Body of pancreas (tissue), 4 donors: ENCODE data around the gene FCRL5. TPM values are rescaled to one million over a fixed set of nuclear protein-coding genes. Genes with fewer than 3 reads are reported as not detected.
A peak's percentile ranks its signal among the peaks of the same experiment; 100 is the strongest.
"Not testable (repeated sequence)": the region's sequence is repeated elsewhere in the genome, so short reads cannot be mapped to it uniquely, and the experiment has no call there.

Experiments
- ATAC-seq: fragments of 150-250 bp; one replicate; pipeline ENCODE4 v1.9.1; 2016
- DNase-seq, 4 donors: peaks; one replicate each; pipeline ENCODE4 v3.0.0-alpha.2; 2019
- H3K27ac ChIP-seq, 4 donors: fragments of 200-600 bp; sonication (generic); 1 replicate in 3 of 4; 2 replicates in 1 of 4; pipeline versions ENCODE4 v1.5.1 to v1.6.1; 2016 to 2019; ENCODE audit warnings: mild to moderate bottlenecking in 1 of 4, mixed read lengths in 1 of 4, moderate library complexity in 1 of 4
- H3K27me3 ChIP-seq, 2 donors: fragments of 200-600 bp; sonication (generic); one replicate each; pipeline ENCODE4 v1.6.0; 2016; ENCODE audit warnings: mild to moderate bottlenecking in 1 of 2
- H3K36me3 ChIP-seq, 2 donors: fragments of 200-600 bp; sonication (generic); replicated peaks in 1 of 2; 2 replicates each; pipeline ENCODE4 v1.5.1; 2016; ENCODE audit warnings: low read depth in 2 of 2; ENCODE audit not compliant: insufficient read depth in 1 of 2
- H3K4me1 ChIP-seq: fragments of 200-600 bp; sonication (generic); one replicate; pipeline ENCODE4 v1.6.0; 2016
- H3K4me3 ChIP-seq, 2 donors: fragments of 200-600 bp; sonication (generic); 1 replicate in 1 of 2; 2 replicates in 1 of 2; pipeline ENCODE4 v1.5.1; 2016 to 2019
- H3K9me3 ChIP-seq, 3 donors: fragments of 200-600 bp; sonication (generic); 1 replicate in 2 of 3; 2 replicates in 1 of 3; pipeline ENCODE4 v1.5.1; 2016
- POLR2A ChIP-seq, 3 donors: fragments of 450-650 bp; IDR thresholded peaks; one replicate each; pipeline ENCODE4 v1.6.1; 2016; ENCODE audit warnings: antibody characterized with exemption in 3 of 3, mild to moderate bottlenecking in 2 of 3
- WGBS, 2 donors: methylation state at CpG; one replicate each; pipeline ENCODE4 v1.1.5; 2017; 5-methylcytosine and 5-hydroxymethylcytosine counted together
- intact Hi-C: fragments of 100-400 bp; cut with DNase I; formaldehyde crosslinking; loops from one replicate; pipeline ENCODE4 v1.15.1; 2023
- total RNA-seq, 2 donors: library from RNA; depleted of rRNA; stranded (reverse); fragments of >200 nt; gene quantifications; one replicate each; pipeline ENCODE4 v1.1.0, GENCODE V29; 2016
- TF ChIP-seq, protein P1 (sequence below), 7 experiments: fragments of 450-650 bp in 4 of 7; fragments of 200-600 bp in 3 of 7; sonication (generic) in 3 of 7; IDR thresholded peaks; one replicate each; pipeline ENCODE4 v1.5.1; 2016 to 2019; ENCODE audit warnings: antibody characterized with exemption in 7 of 7

Gene FCRL5
- total RNA-seq, 2 donors from 2014 or later, result 0.33 to 0.52 TPM

DNA sequence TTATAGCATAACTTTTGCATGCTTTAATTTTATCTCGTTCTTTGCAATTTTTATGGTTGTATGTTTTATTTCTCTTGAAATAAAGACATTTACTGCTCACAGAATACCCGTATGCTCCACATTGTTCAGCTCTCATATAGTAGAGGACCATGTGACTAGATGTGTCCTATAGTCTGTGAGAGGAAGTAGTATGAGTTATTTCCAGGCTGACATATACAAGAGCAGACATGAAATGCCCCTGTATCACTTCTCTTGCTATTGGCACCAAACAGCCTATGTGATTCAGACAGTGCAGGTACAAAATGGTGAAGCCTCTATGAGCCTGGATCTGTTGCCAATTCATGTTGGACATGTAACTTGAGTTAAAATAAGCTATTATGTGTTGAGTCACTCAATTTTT lies 5.8 kb upstream of the FCRL5 start:
- no peaks in the 10 kb centered on the region for H3K4me1 ChIP-seq
- H3K4me3 ChIP-seq, result no peak overlapping the region
- H3K27ac ChIP-seq, result no peak overlapping the region
- WGBS, 2 donors, result 33 to 44% methylated on average over 2 of the region's 2 CpGs
- H3K27me3 ChIP-seq, result no peaks in the 10 kb centered on the region
- intact Hi-C loops, result no loop called here
- ATAC-seq (no peak), DNase-seq (no peak)
- H3K36me3 ChIP-seq, result no peaks in the 10 kb centered on the region
- TF ChIP-seq, protein P1, sequence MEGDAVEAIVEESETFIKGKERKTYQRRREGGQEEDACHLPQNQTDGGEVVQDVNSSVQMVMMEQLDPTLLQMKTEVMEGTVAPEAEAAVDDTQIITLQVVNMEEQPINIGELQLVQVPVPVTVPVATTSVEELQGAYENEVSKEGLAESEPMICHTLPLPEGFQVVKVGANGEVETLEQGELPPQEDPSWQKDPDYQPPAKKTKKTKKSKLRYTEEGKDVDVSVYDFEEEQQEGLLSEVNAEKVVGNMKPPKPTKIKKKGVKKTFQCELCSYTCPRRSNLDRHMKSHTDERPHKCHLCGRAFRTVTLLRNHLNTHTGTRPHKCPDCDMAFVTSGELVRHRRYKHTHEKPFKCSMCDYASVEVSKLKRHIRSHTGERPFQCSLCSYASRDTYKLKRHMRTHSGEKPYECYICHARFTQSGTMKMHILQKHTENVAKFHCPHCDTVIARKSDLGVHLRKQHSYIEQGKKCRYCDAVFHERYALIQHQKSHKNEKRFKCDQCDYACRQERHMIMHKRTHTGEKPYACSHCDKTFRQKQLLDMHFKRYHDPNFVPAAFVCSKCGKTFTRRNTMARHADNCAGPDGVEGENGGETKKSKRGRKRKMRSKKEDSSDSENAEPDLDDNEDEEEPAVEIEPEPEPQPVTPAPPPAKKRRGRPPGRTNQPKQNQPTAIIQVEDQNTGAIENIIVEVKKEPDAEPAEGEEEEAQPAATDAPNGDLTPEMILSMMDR (IDR thresholded peaks at IDR 0.05), result no peak
- TF ChIP-seq POLR2A (IDR thresholded peaks at IDR 0.05), result no peak
- no peaks in the 10 kb centered on the region for H3K9me3 ChIP-seq

DNA sequence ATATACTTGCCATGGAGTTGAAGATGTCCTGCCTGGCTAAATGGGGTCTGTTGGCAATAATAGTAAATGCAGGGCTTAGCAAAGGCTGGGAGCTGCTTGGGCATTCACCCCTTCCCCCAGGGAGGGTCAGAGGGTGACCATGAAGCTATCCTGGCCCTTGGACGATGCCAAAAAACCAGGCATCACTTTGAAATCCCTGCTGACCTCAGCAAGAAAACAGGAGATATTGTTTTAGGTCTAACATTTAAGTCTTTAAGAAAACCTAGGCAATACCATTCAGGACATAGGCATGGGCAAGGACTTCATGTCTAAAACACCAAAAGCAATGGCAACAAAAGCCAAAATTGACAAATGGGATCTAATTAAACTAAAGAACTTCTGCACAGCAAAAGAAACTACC lies 4.2 kb downstream of the FCRL5 start:
- DNase-seq, H3K27ac ChIP-seq, H3K27me3 ChIP-seq, H3K9me3 ChIP-seq, H3K36me3 ChIP-seq, H3K4me1 ChIP-seq, ATAC-seq, H3K4me3 ChIP-seq, intact Hi-C loops: not testable (repeated sequence)
- WGBS, 2 donors, result 43 to 71% methylated on average over 1 of the region's 1 CpG

DNA sequence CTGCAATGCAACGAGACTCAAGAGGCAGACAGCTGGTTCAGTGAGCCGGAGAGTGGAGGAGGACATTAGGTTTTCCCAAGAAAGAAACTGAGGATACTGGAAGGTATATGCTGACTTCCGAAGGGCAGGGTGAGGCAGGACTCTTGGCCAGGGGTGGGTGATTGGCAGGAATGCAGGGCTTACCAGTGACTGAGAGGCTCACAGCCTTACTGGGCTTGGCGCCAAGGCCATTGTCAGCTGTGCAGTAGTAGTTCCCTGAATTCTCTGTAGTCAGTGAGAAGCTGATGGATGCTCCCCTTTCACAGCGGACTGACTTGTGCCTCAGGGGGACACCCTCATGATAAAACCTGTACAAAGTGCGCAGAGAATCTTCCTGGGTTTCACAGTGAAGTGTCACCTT lies 9.6 kb downstream of the FCRL5 start:
- intact Hi-C loops, result no loop called here
- DNase-seq (peak in 2 of 4 donors; percentile 32 to 52), ATAC-seq (no peak)
- Histone ChIP-seq H3K27me3 (no peaks in the 10 kb centered on the region), H3K4me1 (no peaks in the 10 kb centered on the region), H3K27ac (no peak overlapping the region), H3K36me3 (no peaks in the 10 kb centered on the region), H3K4me3 (no peak overlapping the region), H3K9me3 (no peaks in the 10 kb centered on the region)
- TF ChIP-seq, protein P1 (IDR thresholded peaks at IDR 0.05), result no peak
- no peak for TF ChIP-seq POLR2A (IDR thresholded peaks at IDR 0.05)
- 60% methylated on average over 6 of the region's 6 CpGs for WGBS, 2 donors

DNA sequence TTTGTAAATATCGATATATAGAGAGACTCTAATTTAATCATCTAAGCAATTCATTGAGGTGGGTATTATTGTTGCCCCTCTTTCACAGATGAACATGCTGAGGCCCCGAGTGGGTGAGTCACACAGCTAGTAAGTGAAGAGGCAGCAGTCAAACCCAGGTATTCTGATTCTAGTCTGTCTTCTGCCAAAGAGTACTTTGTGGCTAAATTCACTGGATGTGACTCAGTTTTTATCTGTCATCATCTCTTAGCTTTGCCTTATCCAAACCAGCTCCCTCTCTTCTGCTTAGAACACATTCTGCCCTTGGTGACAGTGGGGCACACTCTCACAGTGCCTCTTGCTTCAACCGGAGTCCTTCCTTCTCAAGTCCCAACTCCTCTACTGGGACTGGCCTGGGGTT lies 11.5 kb downstream of the FCRL5 start:
- no peaks in the 10 kb centered on the region for H3K4me1 ChIP-seq
- no peak overlapping the region for H3K27ac ChIP-seq
- TF ChIP-seq, protein P1 (IDR thresholded peaks at IDR 0.05), result no peak
- no peak for TF ChIP-seq POLR2A (IDR thresholded peaks at IDR 0.05)
- WGBS, 2 donors, result 60 to 75% methylated on average over 3 of the region's 3 CpGs
- H3K9me3 ChIP-seq, result no peaks in the 10 kb centered on the region
- intact Hi-C loops, result no loop called here
- no peak for ATAC-seq
- H3K36me3 ChIP-seq, result no peaks in the 10 kb centered on the region
- no peaks in the 10 kb centered on the region for H3K27me3 ChIP-seq
- DNase-seq, result no peak
- H3K4me3 ChIP-seq, result no peak overlapping the region

DNA sequence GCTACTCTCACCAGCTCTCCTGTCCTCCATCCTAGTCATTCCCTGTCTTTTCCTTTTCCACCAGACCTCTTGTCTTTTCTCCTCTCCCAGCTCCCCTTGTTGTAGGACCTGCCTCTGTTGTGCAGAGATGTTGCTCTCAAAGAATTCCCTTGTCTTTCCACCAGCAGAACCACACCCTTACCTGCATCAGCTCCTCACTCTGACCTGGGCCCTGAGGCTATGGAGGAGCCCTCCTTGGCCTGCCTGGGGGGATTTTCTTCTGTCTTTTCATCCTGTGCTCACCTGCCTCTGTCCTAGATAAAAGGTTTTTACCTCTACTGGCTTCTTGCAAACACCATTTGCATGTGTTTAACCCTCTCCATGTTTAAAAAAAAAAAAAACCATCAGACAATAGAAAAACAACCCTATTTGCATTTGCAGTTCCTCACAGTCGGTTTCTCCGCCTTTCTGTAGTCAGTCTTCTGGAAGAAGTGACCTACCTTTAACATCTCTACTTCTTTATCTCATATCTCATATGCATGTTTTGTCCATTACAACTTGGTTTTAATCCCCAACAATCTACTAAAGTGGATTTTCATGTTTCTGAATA lies 12.1 kb downstream of the FCRL5 start:
- Histone ChIP-seq H3K36me3 (no peaks in the 10 kb centered on the region), H3K27ac (no peak overlapping the region), H3K4me3 (no peak overlapping the region), H3K9me3 (no peaks in the 10 kb centered on the region), H3K27me3 (no peaks in the 10 kb centered on the region), H3K4me1 (no peaks in the 10 kb centered on the region)
- no peak for DNase-seq
- WGBS, 2 donors, result 17 to 24% methylated on average over 2 of the region's 2 CpGs
- ATAC-seq, result no peak
- TF ChIP-seq POLR2A (IDR thresholded peaks at IDR 0.05), result no peak
- TF ChIP-seq, protein P1 (IDR thresholded peaks at IDR 0.05), result no peak
- intact Hi-C loops, result no loop called here
